ENCODE results near the gene CHST1.

CHST1 gene

GRCh38 chr11:45684440-45684839 lies 19.0 kb upstream of the CHST1 start:
- H3K27ac ChIP-seq = no peak overlapping the region
- H3K4me1 ChIP-seq (ENCODE audit: low read depth, poor library complexity, severe bottlenecking) = no peaks in the 10 kb centered on the region
- no peaks in the 10 kb centered on the region for H3K79me2 ChIP-seq (ENCODE audit: insufficient read depth, low read depth)
- no peaks in the 10 kb centered on the region for H4K20me1 ChIP-seq (ENCODE audit: insufficient read depth)
- H3K4me3 ChIP-seq (IDR thresholded peaks at IDR 0.05; ENCODE audit: insufficient read depth, low read depth, low read length) = no peak overlapping the region
- H3K9ac ChIP-seq = no peak overlapping the region
- no peaks in the 10 kb centered on the region for H3K36me3 ChIP-seq (ENCODE audit: insufficient read depth)
- H3K4me2 ChIP-seq = no peak overlapping the region
- H3K27me3 ChIP-seq (ENCODE audit: insufficient read depth, low read depth) = no peaks in the 10 kb centered on the region
- no peak for TF ChIP-seq CTCF (conservative IDR thresholded peaks at IDR 0.05; ENCODE audit: low read depth, low read length)
- no peak overlapping the region for H2AFZ ChIP-seq (ENCODE audit: low read depth)

- Histone ChIP-seq H4K20me1 (ENCODE audit: insufficient read depth) (no peaks in the 10 kb centered on the region), H2AFZ (ENCODE audit: low read depth) (no peak overlapping the region), H3K4me3 (IDR thresholded peaks at IDR 0.05; ENCODE audit: insufficient read depth, low read depth, low read length) (no peak overlapping the region), H3K79me2 (ENCODE audit: insufficient read depth, low read depth) (no peaks in the 10 kb centered on the region), H3K27ac (no peak overlapping the region), H3K9ac (no peak overlapping the region), H3K4me1 (ENCODE audit: low read depth, poor library complexity, severe bottlenecking) (no peaks in the 10 kb centered on the region), H3K36me3 (ENCODE audit: insufficient read depth) (no peaks in the 10 kb centered on the region), H3K4me2 (no peak overlapping the region), H3K27me3 (ENCODE audit: insufficient read depth, low read depth) (no peaks in the 10 kb centered on the region)
- TF ChIP-seq CTCF (conservative IDR thresholded peaks at IDR 0.05; ENCODE audit: low read depth, low read length) = no peak
These were observed 18.0 kb upstream of the CHST1 start for GRCh38 chr11:45683271-45684058.

- Histone ChIP-seq H3K9ac (no peak overlapping the region), H2AFZ (ENCODE audit: low read depth) (no peak overlapping the region), H3K79me2 (ENCODE audit: insufficient read depth, low read depth) (no peaks in the 10 kb centered on the region), H3K4me1 (ENCODE audit: low read depth, poor library complexity, severe bottlenecking) (peaks cover 6% of the 10 kb centered on the region), H3K27me3 (ENCODE audit: insufficient read depth, low read depth) (no peaks in the 10 kb centered on the region), H4K20me1 (ENCODE audit: insufficient read depth) (no peaks in the 10 kb centered on the region), H3K36me3 (ENCODE audit: insufficient read depth) (no peaks in the 10 kb centered on the region), H3K4me2 (no peak overlapping the region), H3K27ac (no peak overlapping the region), H3K4me3 (IDR thresholded peaks at IDR 0.05; ENCODE audit: insufficient read depth, low read depth, low read length) (no peak overlapping the region)
- no peak for TF ChIP-seq CTCF (conservative IDR thresholded peaks at IDR 0.05; ENCODE audit: low read depth, low read length)
These were observed 14.4 kb upstream of the CHST1 start for GRCh38 chr11:45679806-45680205.

GRCh38 chr11:45678976-45679375 lies 13.6 kb upstream of the CHST1 start:
- TF ChIP-seq CTCF (conservative IDR thresholded peaks at IDR 0.05; ENCODE audit: low read depth, low read length) = no peak

More at GRCh38 chr11:45678976-45679375, 13.6 kb upstream of the CHST1 start:
- H3K79me2 ChIP-seq (ENCODE audit: insufficient read depth, low read depth) = no peaks in the 10 kb centered on the region
- no peak overlapping the region for H3K27ac ChIP-seq
- no peak overlapping the region for H2AFZ ChIP-seq (ENCODE audit: low read depth)
- no peak overlapping the region for H3K4me2 ChIP-seq
- no peak overlapping the region for H3K4me3 ChIP-seq (IDR thresholded peaks at IDR 0.05; ENCODE audit: insufficient read depth, low read depth, low read length)
- no peaks in the 10 kb centered on the region for H3K36me3 ChIP-seq (ENCODE audit: insufficient read depth)
- H3K27me3 ChIP-seq (ENCODE audit: insufficient read depth, low read depth) = no peaks in the 10 kb centered on the region
- peaks cover 6% of the 10 kb centered on the region for H3K4me1 ChIP-seq (ENCODE audit: low read depth, poor library complexity, severe bottlenecking)
- H4K20me1 ChIP-seq (ENCODE audit: insufficient read depth) = no peaks in the 10 kb centered on the region
- no peak overlapping the region for H3K9ac ChIP-seq

Measured in KMS-11 (cell line).